Mesendoderm (in vitro differentiated cells): Measurements from ENCODE around the gene ITPRIP.

Experiments used
- DNase-seq: peaks from one replicate; pipeline ENCODE4 v3.0.0; 2013
- H2AK5ac ChIP-seq: 2 replicates; pipeline ENCODE4 v1.6.1; 2013; ENCODE audit warnings: low read length, inconsistent platforms
- H2BK120ac ChIP-seq: 2 replicates; pipeline ENCODE4 v1.6.1; 2013; ENCODE audit warnings: low read depth, mild to moderate bottlenecking, low read length, moderate library complexity, mixed read lengths
- H2BK15ac ChIP-seq: replicated peaks from 2 replicates; pipeline ENCODE4 v1.6.1; 2013; ENCODE audit warnings: low read depth, mild to moderate bottlenecking, moderate library complexity
- H2BK5ac ChIP-seq: 2 replicates; pipeline ENCODE4 v1.6.1; 2013; ENCODE audit warnings: low read length, inconsistent platforms
- H3K18ac ChIP-seq: 2 replicates; pipeline ENCODE4 v1.6.1; 2013; ENCODE audit warnings: mild to moderate bottlenecking, low read length, mixed read lengths
- H3K23ac ChIP-seq: one replicate; pipeline ENCODE4 v1.6.1; 2013; ENCODE audit warnings: low read length
- H3K27ac ChIP-seq: 2 replicates; pipeline ENCODE4 v1.5.1; 2013; ENCODE audit warnings: low read depth, mild to moderate bottlenecking, inconsistent platforms, low read length, moderate library complexity
- H3K27me3 ChIP-seq: 2 replicates; pipeline ENCODE4 v1.6.1; 2013; ENCODE audit warnings: low read length, control low read depth, mild to moderate bottlenecking, inconsistent platforms; ENCODE audit not compliant: insufficient read depth, poor library complexity
- H3K36me3 ChIP-seq: 2 replicates; pipeline ENCODE4 v1.6.1; 2013; ENCODE audit warnings: low read length, inconsistent platforms; ENCODE audit not compliant: control insufficient read depth, insufficient read depth
- H3K4ac ChIP-seq: one replicate; pipeline ENCODE4 v1.6.1; 2013; ENCODE audit warnings: low read depth, mild to moderate bottlenecking, low read length, moderate library complexity
- H3K4me1 ChIP-seq: 2 replicates; pipeline ENCODE4 v1.6.1; 2013; ENCODE audit warnings: low read depth, low read length, inconsistent platforms; ENCODE audit not compliant: control insufficient read depth
- H3K4me2 ChIP-seq: 2 replicates; pipeline ENCODE4 v1.6.1; 2013; ENCODE audit warnings: low read length
- H3K4me3 ChIP-seq: 2 replicates; pipeline ENCODE4 v1.5.1; 2013; ENCODE audit warnings: mild to moderate bottlenecking, low read length
- H3K56ac ChIP-seq: one replicate; pipeline ENCODE4 v1.6.1; 2013; ENCODE audit warnings: low read length
- H3K79me1 ChIP-seq: 2 replicates; pipeline ENCODE4 v1.6.1; 2013; ENCODE audit warnings: low read length, inconsistent platforms
- H3K79me2 ChIP-seq: 2 replicates; pipeline ENCODE4 v1.6.1; 2013; ENCODE audit warnings: mild to moderate bottlenecking, low read length; ENCODE audit not compliant: control insufficient read depth, insufficient read depth
- H3K9ac ChIP-seq: 2 replicates; pipeline ENCODE4 v1.6.1; 2013; ENCODE audit warnings: low read length, inconsistent platforms
- H4K5ac ChIP-seq: one replicate; pipeline ENCODE4 v1.6.1; 2013; ENCODE audit warnings: low read length
- H4K8ac ChIP-seq: one replicate; pipeline ENCODE4 v1.6.1; 2013; ENCODE audit warnings: low read depth, mild to moderate bottlenecking, control low read depth, low read length, moderate library complexity
- WGBS: extraction: QIAGEN DNeasy Blood & Tissue Kit; methylation state at CpG from one replicate; pipeline ENCODE4 v1.1.7; 2013; ENCODE audit warnings: low lambda C conversion rate, missing lambda C conversion rate; ENCODE audit not compliant: insufficient coverage; ENCODE audit errors: extremely low coverage; 5-methylcytosine and 5-hydroxymethylcytosine counted together

ITPRIP gene

GRCh38 chr10:104300002-104300735 lies 38.1 kb downstream of the ITPRIP start:
- H3K4me3 ChIP-seq: no peak overlapping the region
- H3K79me1 ChIP-seq: no peaks in the 10 kb centered on the region
- H3K23ac ChIP-seq: no peak overlapping the region
- no peak overlapping the region for H2BK15ac ChIP-seq
- no peak overlapping the region for H2BK120ac ChIP-seq
- H4K8ac ChIP-seq: no peak overlapping the region
- no peaks in the 10 kb centered on the region for H3K27me3 ChIP-seq
- H4K5ac ChIP-seq: no peak overlapping the region
- H3K27ac ChIP-seq: no peak overlapping the region
- no peak overlapping the region for H2AK5ac ChIP-seq
- no peaks in the 10 kb centered on the region for H3K36me3 ChIP-seq
- H2BK5ac ChIP-seq: peak overlapping the region; percentile 72
- no peak overlapping the region for H3K9ac ChIP-seq
- DNase-seq: no peak
- H3K18ac ChIP-seq: no peak overlapping the region
- H3K4ac ChIP-seq: no peak overlapping the region
- WGBS: no CpG with 5 or more reads among the region's 12 CpGs
- no peak overlapping the region for H3K4me2 ChIP-seq
- peak overlapping the region; percentile 68 for H3K56ac ChIP-seq
- H3K4me1 ChIP-seq: peaks cover 21% of the 10 kb centered on the region
- no peaks in the 10 kb centered on the region for H3K79me2 ChIP-seq

- peak overlapping the region; percentile 8 for H2BK15ac ChIP-seq
- H3K79me2 ChIP-seq: no peaks in the 10 kb centered on the region
- H4K8ac ChIP-seq: no peak overlapping the region
- no peak overlapping the region for H3K23ac ChIP-seq
- no peak overlapping the region for H3K4ac ChIP-seq
- H3K36me3 ChIP-seq: no peaks in the 10 kb centered on the region
- no peaks in the 10 kb centered on the region for H3K27me3 ChIP-seq
- H3K9ac ChIP-seq: no peak overlapping the region
- H2BK120ac ChIP-seq: no peak overlapping the region
- H3K79me1 ChIP-seq: no peaks in the 10 kb centered on the region
- H3K4me2 ChIP-seq: no peak overlapping the region
- no peak overlapping the region for H4K5ac ChIP-seq
- peaks cover 21% of the 10 kb centered on the region for H3K4me1 ChIP-seq
- H3K4me3 ChIP-seq: no peak overlapping the region
- H2AK5ac ChIP-seq: no peak overlapping the region
- DNase-seq: no peak
- no peak overlapping the region for H3K27ac ChIP-seq
- peak overlapping the region; percentile 18 for H3K18ac ChIP-seq
- no peak overlapping the region for H2BK5ac ChIP-seq
- WGBS: no CpG with 5 or more reads among the region's 13 CpGs
- H3K56ac ChIP-seq: peak overlapping the region; percentile 51
Observed at GRCh38 chr10:104299031-104299904, 39.0 kb downstream of the ITPRIP start.

DNA sequence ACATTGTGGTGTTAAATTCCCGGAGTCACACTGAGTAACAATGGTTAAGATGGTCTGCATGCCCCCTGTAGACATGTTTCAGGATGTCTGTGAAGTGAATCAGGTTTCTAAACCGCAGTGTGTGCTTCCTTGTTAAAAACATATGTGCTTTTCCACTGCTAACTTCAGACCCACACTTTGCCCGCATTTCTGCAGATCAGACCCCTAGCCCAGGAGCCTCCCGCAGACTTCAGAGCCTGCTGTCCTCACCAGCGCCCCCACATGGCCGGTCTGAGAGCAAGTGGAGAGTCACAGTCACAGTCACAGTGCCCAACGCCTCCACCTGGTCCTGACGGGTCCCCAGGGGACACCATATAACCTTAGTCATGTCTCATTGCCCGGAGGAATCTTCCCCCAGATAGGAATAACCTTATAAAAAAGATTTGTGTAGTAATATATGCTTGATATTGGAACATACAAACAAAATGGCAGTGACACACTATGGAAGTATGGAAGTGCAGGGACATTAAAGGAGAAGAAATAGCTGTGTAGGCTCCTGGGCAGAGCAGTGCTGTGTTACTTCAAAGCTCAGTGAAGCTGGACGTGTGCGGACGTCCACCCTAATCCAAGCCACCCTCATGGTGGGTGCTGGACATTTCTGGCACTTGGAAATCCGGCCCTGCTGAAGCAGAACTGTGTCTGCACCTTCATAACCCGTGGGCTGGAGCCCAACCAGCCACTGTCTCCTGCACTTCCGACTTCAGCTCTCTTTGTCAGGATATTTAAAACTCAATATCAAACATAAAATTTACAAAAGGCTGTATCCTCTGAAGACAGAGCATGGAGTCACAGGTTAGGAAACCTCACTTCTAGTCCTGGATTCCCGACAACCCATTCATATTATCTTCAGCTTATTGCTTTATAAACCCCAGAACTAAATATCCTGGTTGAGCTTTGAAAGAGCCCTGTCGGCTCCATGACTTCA lies 40.3 kb downstream of the ITPRIP start:
- H3K27ac ChIP-seq: no peak overlapping the region
- DNase-seq: peak; percentile 92
- H3K27me3 ChIP-seq: no peaks in the 10 kb centered on the region
- peak overlapping the region; percentile 51 for H2BK5ac ChIP-seq
- H3K4me2 ChIP-seq: no peak overlapping the region
- peaks cover 21% of the 10 kb centered on the region for H3K4me1 ChIP-seq
- H3K36me3 ChIP-seq: no peaks in the 10 kb centered on the region
- no peak overlapping the region for H3K4me3 ChIP-seq
- H3K79me1 ChIP-seq: no peaks in the 10 kb centered on the region
- no CpG with 5 or more reads among the region's 17 CpGs for WGBS
- peak overlapping the region; percentile 76 for H3K18ac ChIP-seq
- H3K9ac ChIP-seq: peak overlapping the region; percentile 6
- H4K8ac ChIP-seq: no peak overlapping the region
- H2AK5ac ChIP-seq: peak overlapping the region; percentile 25
- H2BK15ac ChIP-seq: no peak overlapping the region
- no peak overlapping the region for H3K23ac ChIP-seq
- H3K56ac ChIP-seq: peak overlapping the region; percentile 54
- H2BK120ac ChIP-seq: no peak overlapping the region
- no peaks in the 10 kb centered on the region for H3K79me2 ChIP-seq
- H4K5ac ChIP-seq: no peak overlapping the region
- H3K4ac ChIP-seq: no peak overlapping the region

GRCh38 chr10:104296687-104297436 lies 41.4 kb downstream of the ITPRIP start:
- Histone ChIP-seq H2AK5ac (no peak overlapping the region), H3K27me3 (no peaks in the 10 kb centered on the region), H2BK120ac (peak overlapping the region; percentile 0), H3K56ac (peak overlapping the region; percentile 22), H3K9ac (no peak overlapping the region), H4K8ac (no peak overlapping the region), H3K79me2 (no peaks in the 10 kb centered on the region), H3K4ac (no peak overlapping the region), H3K27ac (no peak overlapping the region), H3K36me3 (no peaks in the 10 kb centered on the region), H3K4me3 (no peak overlapping the region), H2BK15ac (no peak overlapping the region), H3K79me1 (no peaks in the 10 kb centered on the region), H3K23ac (no peak overlapping the region), H3K4me1 (peaks cover 21% of the 10 kb centered on the region), H3K4me2 (no peak overlapping the region), H4K5ac (no peak overlapping the region), H2BK5ac (no peak overlapping the region), H3K18ac (no peak overlapping the region)
- DNase-seq: peak; percentile 58
- no CpG with 5 or more reads among the region's 10 CpGs for WGBS

DNA sequence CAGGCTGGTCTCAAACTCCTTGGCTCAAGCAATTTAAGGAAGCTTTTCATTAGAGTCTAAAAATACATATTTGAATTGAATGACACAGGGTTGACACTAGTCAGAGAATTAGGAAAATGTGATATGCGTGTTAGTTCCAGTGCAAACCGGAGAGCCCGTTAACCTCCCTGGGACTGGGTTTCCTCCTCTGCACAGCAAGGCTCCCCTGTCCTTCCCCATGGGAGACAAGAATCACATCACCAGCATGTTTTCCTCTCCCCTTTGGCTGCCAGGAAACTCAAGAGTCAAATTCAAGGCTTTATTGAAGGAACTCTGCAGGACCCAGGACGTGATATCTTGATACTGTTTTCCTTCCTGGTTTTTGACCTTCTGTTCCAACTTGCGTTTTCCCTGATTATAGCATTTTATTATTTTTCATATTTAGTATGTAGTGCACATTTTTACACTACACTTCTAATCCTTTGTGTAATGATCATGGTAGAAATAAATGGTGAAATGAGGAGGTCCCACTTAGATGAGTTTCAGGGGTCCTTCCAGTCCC lies 44.4 kb downstream of the ITPRIP start:
- no peak overlapping the region for H3K18ac ChIP-seq
- H3K79me2 ChIP-seq: no peaks in the 10 kb centered on the region
- H3K4ac ChIP-seq: no peak overlapping the region
- H3K4me2 ChIP-seq: no peak overlapping the region
- H3K23ac ChIP-seq: no peak overlapping the region
- no peak overlapping the region for H4K8ac ChIP-seq
- no peak overlapping the region for H4K5ac ChIP-seq
- DNase-seq: no peak
- WGBS: no CpG with 5 or more reads among the region's 5 CpGs
- H3K79me1 ChIP-seq: no peaks in the 10 kb centered on the region
- H3K36me3 ChIP-seq: no peaks in the 10 kb centered on the region
- H3K4me1 ChIP-seq: peaks cover 10% of the 10 kb centered on the region
- H2BK15ac ChIP-seq: no peak overlapping the region
- no peak overlapping the region for H3K56ac ChIP-seq
- H2BK120ac ChIP-seq: no peak overlapping the region
- H3K27me3 ChIP-seq: no peaks in the 10 kb centered on the region
- no peak overlapping the region for H2BK5ac ChIP-seq
- H3K9ac ChIP-seq: no peak overlapping the region
- H2AK5ac ChIP-seq: no peak overlapping the region
- no peak overlapping the region for H3K27ac ChIP-seq
- no peak overlapping the region for H3K4me3 ChIP-seq
